HepG2 (cell line): ENCODE data around the gene SLC16A3. TPM values are rescaled to one million over a fixed set of nuclear protein-coding genes. Genes with fewer than 3 reads are reported as not detected.

Experiments
- AFF4 ChIP-seq: sonication (generic); formaldehyde crosslinking; IDR thresholded peaks from 2 replicates; pipeline ENCODE4 v1.4.0; 2020; ENCODE audit warnings: missing genetic modification reagents
- FOXM1 ChIP-seq: sonication (generic); formaldehyde crosslinking; IDR thresholded peaks from 2 replicates; pipeline ENCODE4 v1.5.0; 2020; ENCODE audit warnings: missing genetic modification reagents
- NAIF1 ChIP-seq: sonication (generic); formaldehyde crosslinking; IDR thresholded peaks from 2 replicates; pipeline ENCODE4 v1.5.0; 2020; ENCODE audit warnings: mild to moderate bottlenecking, missing genetic modification reagents, borderline replicate concordance
- NCOA5 ChIP-seq: sonication (generic); formaldehyde crosslinking; IDR thresholded peaks from 2 replicates; pipeline ENCODE4 v1.4.0; 2020; ENCODE audit warnings: missing genetic modification reagents
- PCBP1 ChIP-seq: fragments of 200-400 bp; formaldehyde crosslinking; IDR thresholded peaks from 2 replicates; pipeline ENCODE4 v1.6.1; 2017; ENCODE audit warnings: mild to moderate bottlenecking, low read depth, low read length, borderline replicate concordance
- PHF21A ChIP-seq: sonication (generic); formaldehyde crosslinking; IDR thresholded peaks from 2 replicates; pipeline ENCODE4 v1.5.0; 2020; ENCODE audit warnings: mild to moderate bottlenecking, missing genetic modification reagents
- RFXANK ChIP-seq: IDR thresholded peaks from 2 replicates; pipeline ENCODE4 v1.6.1; 2016
- SNAI1 ChIP-seq: sonication (generic); formaldehyde crosslinking; IDR thresholded peaks from 2 replicates; pipeline ENCODE4 v1.5.0; 2020; ENCODE audit warnings: mild to moderate bottlenecking, missing genetic modification reagents, borderline replicate concordance
- TAF15 ChIP-seq: fragments of 200-400 bp; formaldehyde crosslinking; IDR thresholded peaks from one replicate; pipeline ENCODE4 v1.6.1; 2018; ENCODE audit warnings: mild to moderate bottlenecking, low read depth, low read length; ENCODE audit not compliant: poor library complexity, severe bottlenecking
- ZBTB39 ChIP-seq: sonication (generic); formaldehyde crosslinking; IDR thresholded peaks from 2 replicates; pipeline ENCODE4 v1.5.0; 2020; ENCODE audit warnings: missing genetic modification reagents
- ZBTB43 ChIP-seq: sonication (generic); formaldehyde crosslinking; conservative IDR thresholded peaks from 2 replicates; pipeline ENCODE4 v1.4.0; 2020; ENCODE audit warnings: missing genetic modification reagents
- ZNF12 ChIP-seq: sonication (generic); formaldehyde crosslinking; IDR thresholded peaks from 2 replicates; pipeline ENCODE4 v1.5.0; 2020; ENCODE audit warnings: missing genetic modification reagents
- ZNF256 ChIP-seq: sonication (generic); formaldehyde crosslinking; conservative IDR thresholded peaks from 2 replicates; pipeline ENCODE4 v1.4.0; 2020; ENCODE audit warnings: missing genetic modification reagents
- ZNF577 ChIP-seq: sonication (generic); formaldehyde crosslinking; IDR thresholded peaks from 2 replicates; pipeline ENCODE4 v1.4.0; 2020; ENCODE audit warnings: mild to moderate bottlenecking, low read depth, missing genetic modification reagents, borderline replicate concordance
- ZNF598 ChIP-seq: sonication (generic); formaldehyde crosslinking; IDR thresholded peaks from 2 replicates; pipeline ENCODE4 v1.5.1; 2020; ENCODE audit warnings: mild to moderate bottlenecking, missing genetic modification reagents, borderline replicate concordance
- ZNF639 ChIP-seq: conservative IDR thresholded peaks from 2 replicates; pipeline ENCODE4 v1.6.1; 2018; ENCODE audit warnings: missing genetic modification reagents
- polyA plus RNA-seq, 8 experiments: library from polyadenylated mRNA; depleted of rRNA in 3 of 8; stranded (reverse) in 7 of 8; unstranded in 1 of 8; fragments of >200 nt; fragmentation: Illumina TruSeq in 4 of 8; extraction: Trizol in 4 of 8; gene quantifications; 2 replicates each; pipeline versions ENCODE4 v1.2.1 to v1.2.3, GENCODE V29; 2011 to 2016; ENCODE audit warnings: low read depth in 4 of 8, missing spikeins in 1 of 8, mixed read lengths in 1 of 8; ENCODE audit not compliant: insufficient read depth in 1 of 8
- total RNA-seq, 5 experiments: library from RNA; depleted of rRNA; stranded (reverse); fragments of >200 nt; fragmentation: Illumina TruSeq; extraction: Trizol; gene quantifications; 2 replicates each; pipeline ENCODE4 v1.2.3, GENCODE V29; 2016; ENCODE audit warnings: low read depth in 1 of 5

The SLC16A3 gene
- total and polyA plus RNA-seq, 2 of the 13 experiments (the other 11 are each of a cell fraction or from before 2014, with no cell fraction given): 242 to 349 TPM

GRCh38 chr17:82236142-82236971 is 7.5 kb downstream of the SLC16A3 start (continued):
- peak; percentile 58; the same call in 1 of the 2 replicates for TF ChIP-seq NAIF1 (CRISPR knock-in tag)
- TF ChIP-seq FOXM1: 0 out of 2 replicates have a peak, but pooled peaks have one; percentile 46
- TF ChIP-seq ZNF12 (CRISPR knock-in tag): peak; percentile 61; the same call in 1 of the 2 replicates
- peak; percentile 90; the same call in 1 of the 2 replicates for TF ChIP-seq SNAI1
- 0 out of 2 replicates have a peak, but pooled peaks have one; percentile 86 for TF ChIP-seq PCBP1
- TF ChIP-seq ZBTB43 (CRISPR knock-in tag): peak; percentile 98
- TF ChIP-seq NCOA5: 0 out of 2 replicates have a peak, but pooled peaks have one; percentile 88
- peak; percentile 50 for TF ChIP-seq TAF15
- peak; percentile 94 for TF ChIP-seq ZBTB39 (CRISPR knock-in tag)
- TF ChIP-seq ZNF577 (CRISPR knock-in tag): no peak
- TF ChIP-seq ZNF256: peak; percentile 96; the same call in 1 of the 2 replicates
- peak; percentile 88 for TF ChIP-seq ZNF639 (CRISPR knock-in tag)
- peak; percentile 90 for TF ChIP-seq AFF4
- peak; percentile 99 for TF ChIP-seq PHF21A
- peak; percentile 83; the same call in 1 of the 2 replicates for TF ChIP-seq RFXANK (CRISPR knock-in tag)
- no peak; the same call in 1 of the 2 replicates for TF ChIP-seq ZNF598
